GM21526 (cell line): ENCODE results near the gene SCN4B.

Experiments
- ATAC-seq: cut with Tn5 transposase; IDR thresholded peaks from one replicate; pipeline ENCODE4 v1.9.1; 2021; ENCODE audit warnings: moderate library complexity; ENCODE audit not compliant: unreplicated experiment, low FRiP score

SCN4B gene

GRCh38 chr11:118106789-118107335 is 45.8 kb downstream of the SCN4B start:
- no peak for ATAC-seq

DNA sequence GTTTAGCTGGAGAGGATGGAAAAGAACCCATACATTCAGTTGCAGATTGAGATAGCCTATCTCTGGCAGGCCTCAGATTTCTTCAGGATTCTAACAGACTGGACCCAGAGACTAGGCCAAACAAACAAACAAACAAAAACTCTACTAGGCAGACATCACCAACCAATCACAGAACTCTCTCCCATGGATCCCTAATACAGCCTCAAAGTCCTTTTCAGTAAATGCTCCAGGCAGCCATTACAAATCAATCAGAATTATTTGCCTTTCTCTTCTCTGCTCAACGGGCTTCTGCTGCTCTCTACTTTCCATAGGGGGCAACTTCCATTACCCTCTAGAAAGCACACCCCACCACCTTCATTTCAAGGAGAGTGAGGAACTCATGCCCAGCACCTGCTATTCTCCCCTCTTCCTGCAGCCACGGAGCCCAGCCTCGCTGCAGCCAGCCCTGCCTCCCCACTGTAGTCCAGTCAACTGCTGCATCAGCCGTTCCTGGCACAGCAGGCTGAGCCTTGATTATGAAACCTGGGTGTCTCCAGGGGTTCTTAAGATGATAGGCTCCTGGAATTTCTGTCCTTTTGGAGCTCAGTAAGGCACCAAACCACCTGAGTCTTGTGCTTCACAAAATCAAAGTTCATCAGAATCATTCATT is 46.8 kb downstream of the SCN4B start:
- no peak for ATAC-seq

GRCh38 chr11:118104491-118104890 is 48.1 kb downstream of the SCN4B start:
- no peak for ATAC-seq

DNA sequence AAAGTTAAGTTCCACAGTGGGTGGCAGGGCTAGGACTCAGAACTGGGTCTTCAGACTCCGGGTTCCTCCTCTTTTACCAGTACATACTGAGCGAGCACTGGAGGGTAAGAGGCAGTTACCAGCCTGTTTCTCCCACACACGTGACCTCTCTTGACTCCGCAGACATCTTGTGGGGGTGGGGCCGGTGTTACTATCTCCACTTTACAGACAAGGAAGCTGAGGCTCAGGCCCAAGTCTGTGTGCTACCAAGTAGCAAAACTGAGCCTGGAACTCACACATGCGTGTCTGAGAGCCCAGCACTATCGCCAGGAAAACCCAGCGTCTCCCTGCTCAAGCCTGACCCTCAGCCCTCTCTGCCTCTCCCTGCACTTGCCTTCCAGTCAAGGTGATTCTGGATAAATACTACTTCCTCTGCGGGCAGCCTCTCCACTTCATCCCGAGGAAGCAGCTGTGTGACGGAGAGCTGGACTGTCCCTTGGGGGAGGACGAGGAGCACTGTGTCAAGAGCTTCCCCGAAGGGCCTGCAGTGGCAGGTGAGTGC is 49.8 kb downstream of the SCN4B start:
- no peak for ATAC-seq

DNA sequence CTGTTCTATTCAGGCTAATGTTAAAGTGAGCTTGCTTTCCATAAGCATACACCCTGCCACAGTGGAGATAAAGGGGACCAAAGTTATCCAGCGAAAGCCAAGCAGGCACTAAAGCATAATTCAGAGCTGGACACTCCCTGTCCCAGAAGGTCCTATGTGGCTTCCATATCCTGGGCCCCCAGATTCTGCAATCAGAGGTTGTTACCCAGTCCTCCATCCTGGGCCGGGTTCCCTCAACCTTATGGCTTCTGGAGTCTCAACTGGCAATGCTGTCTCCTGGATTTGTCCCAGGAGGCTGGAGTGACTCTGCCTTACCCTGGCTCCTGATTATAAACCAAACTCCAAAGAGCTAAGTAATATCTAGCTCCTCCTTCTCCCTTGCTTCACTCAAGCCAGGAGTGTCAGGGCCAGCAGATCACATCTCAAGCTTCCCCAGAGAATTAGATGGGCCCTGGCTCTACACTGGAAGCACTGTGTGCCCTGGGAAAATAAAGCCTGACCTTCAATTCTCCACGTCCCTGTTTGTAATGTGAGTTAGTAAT is 51.9 kb downstream of the SCN4B start:
- ATAC-seq, result no peak

GRCh38 chr11:118099838-118100556 is 52.6 kb downstream of the SCN4B start:
- ATAC-seq, result no peak

DNA sequence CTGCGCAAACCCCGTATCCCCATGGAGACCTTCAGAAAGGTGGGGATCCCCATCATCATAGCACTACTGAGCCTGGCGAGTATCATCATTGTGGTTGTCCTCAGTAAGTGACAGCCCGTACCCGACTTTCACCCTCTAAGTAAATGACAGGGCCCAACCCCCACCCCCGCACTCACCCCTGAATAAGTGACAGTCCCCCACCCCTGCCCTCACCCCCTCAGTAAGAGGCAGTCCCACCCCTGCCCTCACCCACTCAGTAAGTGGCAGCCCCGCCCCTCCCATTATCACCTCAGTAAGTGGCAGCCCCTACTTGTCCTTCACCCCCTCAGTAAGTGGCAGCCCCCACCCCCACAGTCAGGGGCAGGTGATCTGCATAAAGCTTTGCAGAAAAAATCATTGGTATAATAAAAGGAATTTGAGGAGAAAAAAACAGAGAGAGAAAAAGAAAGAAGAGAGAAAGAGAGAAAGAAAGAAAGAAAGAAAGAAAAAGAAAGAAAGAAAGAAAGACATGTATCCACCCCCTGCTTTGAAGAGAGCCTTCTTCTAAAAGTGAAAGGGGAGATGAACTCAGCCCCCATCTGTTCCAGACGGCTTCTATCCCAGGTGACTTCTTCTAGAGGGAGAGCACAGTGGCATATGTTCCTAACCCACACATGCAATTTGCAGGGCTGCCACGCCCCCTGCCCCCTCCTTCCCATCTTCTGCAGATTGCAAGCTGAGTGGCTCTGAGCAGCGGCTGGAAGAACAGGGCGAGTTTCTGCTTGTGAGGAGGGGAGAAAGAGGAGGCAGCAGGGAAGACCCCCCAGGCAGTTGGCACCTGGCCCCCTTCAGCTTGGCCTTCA is 53.4 kb downstream of the SCN4B start:
- no peak for ATAC-seq

- no peak for ATAC-seq
Observed at GRCh38 chr11:118095967-118096367, 56.7 kb downstream of the SCN4B start.

- no peak for ATAC-seq
Observed at GRCh38 chr11:118095493-118095892, 57.1 kb downstream of the SCN4B start.

DNA sequence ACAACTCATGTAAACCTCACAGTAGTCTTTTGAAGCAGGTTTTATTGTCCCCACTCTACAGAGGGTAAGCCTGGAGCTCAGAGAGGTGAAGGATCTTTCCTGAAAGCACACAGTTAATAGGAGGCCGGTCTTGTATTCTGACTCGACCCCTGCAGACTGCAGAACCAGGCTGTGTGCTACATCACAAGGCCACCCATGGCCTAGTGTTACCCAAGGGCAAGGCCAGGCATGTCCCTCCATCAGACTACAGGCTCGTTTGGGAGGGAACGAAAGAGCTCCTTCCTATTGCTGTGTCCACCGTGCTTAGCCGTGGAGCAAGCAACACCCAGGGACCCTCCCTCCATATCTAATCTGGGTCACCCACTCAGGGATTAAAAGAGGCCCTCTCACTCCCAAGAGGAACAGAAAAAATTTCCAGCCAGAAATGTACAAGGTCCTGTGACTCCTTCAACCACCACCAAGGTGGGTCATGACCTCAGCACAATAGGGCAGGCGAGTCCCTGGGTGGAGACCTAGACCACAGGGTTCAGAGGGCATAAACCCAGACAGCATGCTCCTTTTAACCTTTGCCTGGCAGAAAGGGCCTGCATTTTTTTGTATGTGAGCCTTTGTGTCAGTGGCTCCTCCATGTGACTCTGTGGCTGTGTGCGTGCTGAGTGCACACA is 59.6 kb downstream of the SCN4B start:
- no peak for ATAC-seq

GRCh38 chr11:118091690-118092089 is 60.9 kb downstream of the SCN4B start:
- no peak for ATAC-seq

GRCh38 chr11:118090545-118091162 is 62.0 kb downstream of the SCN4B start:
- ATAC-seq, result no peak

- no peak for ATAC-seq
Observed at GRCh38 chr11:118088531-118088930, 64.1 kb downstream of the SCN4B start.

DNA sequence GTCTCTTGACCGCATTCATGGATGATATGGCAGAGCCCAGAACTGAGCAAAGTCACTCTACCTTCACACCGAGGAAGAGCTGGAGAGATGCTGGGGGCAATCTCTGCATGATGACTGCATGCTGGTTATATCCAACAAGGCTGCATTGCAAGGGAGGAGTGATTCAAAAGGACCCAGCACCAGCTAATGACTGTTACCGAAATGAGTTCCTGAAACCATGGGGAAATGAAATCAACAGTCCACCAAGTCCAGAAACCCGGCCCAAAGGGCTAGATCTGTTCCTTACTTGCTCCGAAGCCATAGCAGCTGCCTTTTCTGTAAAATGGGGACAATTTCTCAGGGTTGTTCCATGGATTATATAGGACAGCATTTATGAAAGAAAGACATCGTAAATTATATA is 64.7 kb downstream of the SCN4B start:
- ATAC-seq, result no peak

GRCh38 chr11:118086913-118087768 is 65.5 kb downstream of the SCN4B start, which contains the start of gene SMIM35:
SMIM35 (minus strand) TSS chr11:118086963; CDS start chr11:118086757, 206 bp downstream.
- ATAC-seq, result no peak

DNA sequence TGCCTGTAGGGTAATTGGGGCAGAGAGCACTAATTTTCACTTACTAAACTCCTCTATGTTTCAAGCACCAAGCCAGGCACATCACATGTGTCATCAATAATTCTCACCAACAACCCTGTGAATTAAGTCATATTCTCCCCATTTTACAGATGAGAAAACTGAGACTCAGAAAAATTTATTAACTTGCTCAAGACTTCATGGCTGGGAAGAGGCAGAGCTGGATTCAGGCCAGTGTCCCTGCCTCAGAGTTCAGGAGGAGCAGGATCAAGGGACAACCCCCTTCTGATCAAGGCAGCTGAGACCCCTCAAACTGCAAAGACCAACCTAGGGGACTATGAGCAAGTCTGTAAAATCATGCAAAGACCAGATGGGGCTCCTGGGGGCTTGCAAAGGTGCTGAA is 68.0 kb downstream of the SCN4B start:
- ATAC-seq, result no peak

GRCh38 chr11:118084247-118084646 is 68.4 kb downstream of the SCN4B start:
- ATAC-seq, result no peak
